Activated T-helper 2 cell treated with anti-CD3 and anti-CD28 coated beads, Interferon-gamma antibody, Interleukin-2, Interleukin-4, amounts not matched to agents 10 μg/mL and 5 μg/mL and 100 μg/mL, durations not matched to agents 14 hours and 24 hours and 36 hours (primary cell): ENCODE data around the gene ZBTB40. TPM values are rescaled to one million over a fixed set of nuclear protein-coding genes. Genes with fewer than 3 reads are reported as not detected.

Experiments used
- DNase-seq: peaks from one replicate; pipeline ENCODE4 v3.0.0; 2021; ENCODE audit warnings: low spot score
- H3K27ac Mint-ChIP-seq: one replicate; pipeline ENCODE4 v1.8.0; 2021; ENCODE audit warnings: mixed read lengths
- H3K27me3 Mint-ChIP-seq: one replicate; pipeline ENCODE4 v1.8.0; 2021; ENCODE audit warnings: low read depth, mixed read lengths
- H3K36me3 Mint-ChIP-seq: one replicate; pipeline ENCODE4 v1.8.0; 2021; ENCODE audit warnings: low read depth, mixed read lengths
- H3K4me1 Mint-ChIP-seq: one replicate; pipeline ENCODE4 v1.8.0; 2021; ENCODE audit warnings: low read depth, mixed read lengths
- H3K4me3 Mint-ChIP-seq: one replicate; pipeline ENCODE4 v1.8.0; 2021; ENCODE audit warnings: low read depth, mild to moderate bottlenecking, moderate library complexity, mixed read lengths
- H3K9me3 Mint-ChIP-seq: one replicate; pipeline ENCODE4 v1.8.0; 2021; ENCODE audit warnings: mixed read lengths
- intact Hi-C: fragments of 100-400 bp; cut with micrococcal nuclease; formaldehyde crosslinking; loops from one replicate; pipeline ENCODE4 v1.15.1; 2023
- total RNA-seq: library from RNA; stranded (reverse); gene quantifications from 2 replicates; pipeline ENCODE4 v1.2.3, GENCODE V29; 2022

The ZBTB40 gene
- total RNA-seq, 1 donor from 2014 or later, result 17.6 TPM

GRCh38 chr1:22489823-22490222 is 38.2 kb downstream of the ZBTB40 start:
- Mint-ChIP-seq H3K4me3 (no peak overlapping the region), H3K27me3 (no peaks in the 10 kb centered on the region), H3K9me3 (peaks cover 11% of the 10 kb centered on the region), H3K36me3 (peaks cover 19% of the 10 kb centered on the region), H3K27ac (no peak overlapping the region), H3K4me1 (peaks cover 6% of the 10 kb centered on the region)
- no peak for DNase-seq
- intact Hi-C loops, result no loop called here

GRCh38 chr1:22490309-22490708 is 38.7 kb downstream of the ZBTB40 start:
- Mint-ChIP-seq H3K36me3 (peaks cover 16% of the 10 kb centered on the region), H3K4me3 (no peak overlapping the region), H3K27me3 (no peaks in the 10 kb centered on the region), H3K27ac (no peak overlapping the region), H3K9me3 (peaks cover 7% of the 10 kb centered on the region), H3K4me1 (peaks cover 3% of the 10 kb centered on the region)
- DNase-seq, result no peak
- intact Hi-C loops, result no loop called here

GRCh38 chr1:22491995-22492715 is 40.5 kb downstream of the ZBTB40 start:
- intact Hi-C loops, result no loop called here
- Mint-ChIP-seq H3K4me3 (no peak overlapping the region), H3K27ac (no peak overlapping the region), H3K4me1 (no peaks in the 10 kb centered on the region), H3K36me3 (peaks cover 12% of the 10 kb centered on the region), H3K9me3 (no peaks in the 10 kb centered on the region), H3K27me3 (no peaks in the 10 kb centered on the region)
- no peak for DNase-seq

- no peaks in the 10 kb centered on the region for H3K9me3 Mint-ChIP-seq
- intact Hi-C loops, result no loop called here
- no peak overlapping the region for H3K4me3 Mint-ChIP-seq
- no peaks in the 10 kb centered on the region for H3K4me1 Mint-ChIP-seq
- no peak overlapping the region for H3K27ac Mint-ChIP-seq
- peaks cover 12% of the 10 kb centered on the region for H3K36me3 Mint-ChIP-seq
- no peak for DNase-seq
- no peaks in the 10 kb centered on the region for H3K27me3 Mint-ChIP-seq
Measured at GRCh38 chr1:22494144-22494543, 42.5 kb downstream of the ZBTB40 start.

- DNase-seq, result no peak
- no peak overlapping the region for H3K27ac Mint-ChIP-seq
- H3K36me3 Mint-ChIP-seq, result peaks cover 12% of the 10 kb centered on the region
- intact Hi-C loops, result no loop called here
- no peaks in the 10 kb centered on the region for H3K27me3 Mint-ChIP-seq
- H3K4me1 Mint-ChIP-seq, result no peaks in the 10 kb centered on the region
- H3K9me3 Mint-ChIP-seq, result no peaks in the 10 kb centered on the region
- no peak overlapping the region for H3K4me3 Mint-ChIP-seq
Measured at GRCh38 chr1:22494943-22495579, 43.4 kb downstream of the ZBTB40 start.

- intact Hi-C loops, result no loop called here
- Mint-ChIP-seq H3K4me1 (no peaks in the 10 kb centered on the region), H3K9me3 (no peaks in the 10 kb centered on the region), H3K4me3 (no peak overlapping the region), H3K27me3 (no peaks in the 10 kb centered on the region), H3K36me3 (peaks cover 12% of the 10 kb centered on the region), H3K27ac (no peak overlapping the region)
- no peak for DNase-seq
Measured at GRCh38 chr1:22496536-22497160, 45.0 kb downstream of the ZBTB40 start.

- Mint-ChIP-seq H3K9me3 (no peaks in the 10 kb centered on the region), H3K4me1 (no peaks in the 10 kb centered on the region), H3K4me3 (no peak overlapping the region), H3K27ac (no peak overlapping the region), H3K36me3 (peaks cover 4% of the 10 kb centered on the region), H3K27me3 (no peaks in the 10 kb centered on the region)
- no peak for DNase-seq
- intact Hi-C loops, result no loop called here
Measured at GRCh38 chr1:22498463-22498862, 46.8 kb downstream of the ZBTB40 start.

GRCh38 chr1:22500058-22500457 is 48.4 kb downstream of the ZBTB40 start:
- no peak overlapping the region for H3K27ac Mint-ChIP-seq
- no peak for DNase-seq
- no peaks in the 10 kb centered on the region for H3K9me3 Mint-ChIP-seq
- H3K36me3 Mint-ChIP-seq, result peaks cover 3% of the 10 kb centered on the region
- H3K4me3 Mint-ChIP-seq, result no peak overlapping the region
- no peaks in the 10 kb centered on the region for H3K27me3 Mint-ChIP-seq
- peaks cover 1% of the 10 kb centered on the region for H3K4me1 Mint-ChIP-seq
- intact Hi-C loops, result no loop called here

- intact Hi-C loops, result no loop called here
- peaks cover 1% of the 10 kb centered on the region for H3K4me1 Mint-ChIP-seq
- H3K36me3 Mint-ChIP-seq, result peaks cover 3% of the 10 kb centered on the region
- no peak overlapping the region for H3K4me3 Mint-ChIP-seq
- no peaks in the 10 kb centered on the region for H3K9me3 Mint-ChIP-seq
- no peak overlapping the region for H3K27ac Mint-ChIP-seq
- H3K27me3 Mint-ChIP-seq, result no peaks in the 10 kb centered on the region
- no peak for DNase-seq
Measured at GRCh38 chr1:22500471-22500870, 48.8 kb downstream of the ZBTB40 start.

- intact Hi-C loops, result no loop called here
- no peak overlapping the region for H3K4me3 Mint-ChIP-seq
- H3K36me3 Mint-ChIP-seq, result peaks cover 15% of the 10 kb centered on the region
- no peaks in the 10 kb centered on the region for H3K27me3 Mint-ChIP-seq
- no peaks in the 10 kb centered on the region for H3K9me3 Mint-ChIP-seq
- no peak for DNase-seq
- H3K4me1 Mint-ChIP-seq, result peaks cover 1% of the 10 kb centered on the region
- no peak overlapping the region for H3K27ac Mint-ChIP-seq
Measured at GRCh38 chr1:22502202-22502601, 50.6 kb downstream of the ZBTB40 start.

- intact Hi-C loops, result no loop called here
- H3K9me3 Mint-ChIP-seq, result no peaks in the 10 kb centered on the region
- peaks cover 1% of the 10 kb centered on the region for H3K4me1 Mint-ChIP-seq
- H3K4me3 Mint-ChIP-seq, result no peak overlapping the region
- no peak overlapping the region for H3K27ac Mint-ChIP-seq
- H3K36me3 Mint-ChIP-seq, result peaks cover 31% of the 10 kb centered on the region
- no peak for DNase-seq
- no peaks in the 10 kb centered on the region for H3K27me3 Mint-ChIP-seq
Measured at GRCh38 chr1:22503721-22504410, 52.2 kb downstream of the ZBTB40 start.

- H3K27ac Mint-ChIP-seq, result no peak overlapping the region
Measured at GRCh38 chr1:22506130-22506692, 54.6 kb downstream of the ZBTB40 start.

More at GRCh38 chr1:22506130-22506692, 54.6 kb downstream of the ZBTB40 start:
- no peak overlapping the region for H3K4me3 Mint-ChIP-seq
- DNase-seq, result no peak
- H3K36me3 Mint-ChIP-seq, result peaks cover 44% of the 10 kb centered on the region
- peaks cover 1% of the 10 kb centered on the region for H3K4me1 Mint-ChIP-seq
- H3K27me3 Mint-ChIP-seq, result no peaks in the 10 kb centered on the region
- H3K9me3 Mint-ChIP-seq, result no peaks in the 10 kb centered on the region
- intact Hi-C loops, result no loop called here
